Mesenteric fat pad (tissue), 1 donor: ENCODE results near the gene SLC35A5. TPM values are rescaled to one million over a fixed set of nuclear protein-coding genes. Genes with fewer than 3 reads are reported as not detected.

ENCODE experiments used
- DNase-seq: peaks from one replicate; pipeline ENCODE4 v3.0.0-alpha.2; 2020; ENCODE audit warnings: low spot score
- total RNA-seq: library from RNA; stranded (reverse); fragmentation: NEBNext Ultra II Directional; extraction: Animal tissue kit (Norgen Biotek cat#: 25700); gene quantifications from one replicate; pipeline ENCODE4 v1.2.1, GENCODE V29; 2021
- donor health status: DM: yes; HTN: yes; CAD: no.

The SLC35A5 gene
- total RNA-seq, 1 donor from 2014 or later: 30.0 TPM

DNA sequence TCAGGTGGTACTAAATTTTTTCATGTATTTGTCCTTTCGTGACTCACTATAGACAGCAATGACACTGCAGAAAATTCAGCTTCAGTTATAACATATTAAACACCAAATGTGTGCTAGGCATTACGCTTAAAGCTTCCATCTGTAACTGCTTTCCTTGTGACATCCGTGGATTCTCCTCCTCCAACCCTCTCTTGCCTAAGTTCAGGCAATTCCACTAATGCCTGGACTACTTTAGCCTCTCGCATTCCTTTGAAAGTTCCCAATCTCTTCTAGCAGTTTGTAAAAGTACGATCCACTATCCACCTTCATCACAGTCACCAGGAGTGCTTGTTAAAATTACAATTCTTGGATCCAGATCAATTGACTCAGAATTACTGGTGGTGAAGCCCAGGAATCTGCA lies 61.4 kb downstream of the SLC35A5 start:
- no peak for DNase-seq

DNA sequence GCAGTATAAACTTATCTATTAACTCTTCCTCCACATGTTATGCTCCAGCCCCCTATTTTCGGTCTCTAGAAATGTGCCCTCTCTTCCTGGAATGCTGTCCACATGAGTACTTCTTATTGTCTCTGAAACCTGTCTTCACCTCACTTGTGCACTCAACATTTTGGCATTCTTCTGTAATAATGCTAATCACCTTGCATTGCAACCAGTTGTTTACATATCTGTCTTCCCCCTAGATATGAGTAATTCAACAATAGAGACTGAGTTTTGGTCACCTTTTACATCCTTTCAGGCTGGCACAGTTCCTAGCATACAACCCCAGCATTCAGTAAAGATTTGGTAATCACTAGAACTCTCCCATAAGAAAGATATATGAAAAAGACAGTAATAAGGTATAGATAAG lies 61.9 kb downstream of the SLC35A5 start:
- no peak for DNase-seq

GRCh38 chr3:112627419-112627818 lies 65.6 kb downstream of the SLC35A5 start:
- DNase-seq: no peak

GRCh38 chr3:112627919-112628466 lies 66.1 kb downstream of the SLC35A5 start:
- no peak for DNase-seq

GRCh38 chr3:112629425-112629824 lies 67.6 kb downstream of the SLC35A5 start:
- no peak for DNase-seq

DNA sequence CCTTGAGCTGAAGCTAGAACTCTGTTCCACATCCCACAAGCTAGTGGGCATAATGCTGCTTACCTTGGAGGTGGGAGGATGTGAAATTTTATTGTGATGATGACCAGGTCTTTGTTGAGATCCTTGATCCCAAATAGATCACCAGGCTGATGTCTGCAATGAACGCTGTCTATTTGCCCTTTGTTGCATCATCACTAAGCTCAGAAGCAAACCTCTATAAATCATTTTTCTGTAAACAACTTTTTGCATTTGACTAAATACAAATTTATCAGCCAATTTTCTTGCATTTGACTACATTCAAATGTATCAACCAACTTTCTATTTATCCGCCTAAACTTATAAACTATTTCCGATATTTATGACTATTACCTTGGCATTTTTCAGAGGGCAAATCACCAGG lies 69.4 kb downstream of the SLC35A5 start:
- no peak for DNase-seq

DNA sequence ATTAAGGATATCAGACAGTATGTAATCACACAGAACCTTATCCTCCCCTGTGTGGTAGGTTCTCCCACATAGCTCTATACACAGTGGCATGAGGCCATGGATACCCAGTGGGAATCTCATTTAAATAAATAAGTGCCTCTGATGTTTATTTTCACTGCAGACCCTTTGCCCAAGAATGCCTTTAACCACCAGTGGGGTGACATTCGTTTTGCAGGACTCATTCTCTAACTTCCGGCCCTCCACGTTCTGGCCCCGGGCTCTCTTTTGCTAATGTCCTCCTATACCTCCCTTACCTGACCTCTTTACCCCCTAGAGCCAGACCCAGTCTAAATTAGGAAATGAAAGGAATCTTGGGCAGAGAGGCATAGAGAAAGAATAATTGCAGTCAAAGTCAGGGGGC lies 70.8 kb downstream of the SLC35A5 start:
- DNase-seq: no peak

DNA sequence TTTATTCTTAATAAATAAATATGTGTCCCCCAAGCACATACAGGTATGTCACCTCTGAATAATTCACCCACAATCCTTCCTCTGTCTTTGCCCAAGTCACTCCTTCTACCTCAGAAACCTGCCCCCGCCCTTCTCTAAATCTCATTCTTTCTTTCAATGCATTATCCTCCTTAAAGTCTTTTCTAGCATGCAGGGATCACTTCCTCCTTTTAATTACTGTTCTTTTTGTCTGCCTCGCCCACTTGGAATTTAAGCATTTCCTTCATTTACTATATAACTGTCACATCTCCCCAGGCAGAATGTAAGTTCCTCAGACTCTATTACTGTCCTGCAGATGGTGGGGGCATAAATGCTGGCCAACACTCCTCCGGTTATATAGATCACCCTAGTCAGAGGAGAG lies 71.3 kb downstream of the SLC35A5 start:
- no peak for DNase-seq

- DNase-seq: no peak
Observed at GRCh38 chr3:112633757-112634156, 71.9 kb downstream of the SLC35A5 start.

GRCh38 chr3:112634786-112635541 lies 73.1 kb downstream of the SLC35A5 start:
- no peak for DNase-seq

Other genes starting within 250 kb of the SLC35A5 start
- 6.0 TPM for gene CD200, start 228.9 kb upstream of the SLC35A5 start, total RNA-seq
- 0.64 TPM for gene BTLA, start 62.6 kb upstream of the SLC35A5 start, total RNA-seq
- 57.0 TPM for gene ATG3, start 83 bp upstream of the SLC35A5 start, total RNA-seq
- gene CCDC80, start 79.1 kb downstream of the SLC35A5 start, total RNA-seq: 426 TPM